Bronchial epithelial cell (primary cell): ENCODE results near the gene FAM184B. TPM values are rescaled to one million over a fixed set of nuclear protein-coding genes. Genes with fewer than 3 reads are reported as not detected.

Experiments used
- DNase-seq: peaks from one replicate; pipeline ENCODE4 v3.0.0-alpha.2; 2010; ENCODE audit warnings: low read depth
- FAIRE-seq: peaks from 2 replicates; lab custom pipeline; 2011; peaks lifted over from hg19 to GRCh38; lab: Jason Lieb, UNC
- H3K27me3 ChIP-seq: 2 replicates; pipeline ENCODE4 v1.5.1; 2011; ENCODE audit warnings: low read length; ENCODE audit not compliant: control insufficient read depth, insufficient read depth
- H3K36me3 ChIP-seq: 2 replicates; pipeline ENCODE4 v1.5.1; 2011; ENCODE audit warnings: low read length; ENCODE audit not compliant: control insufficient read depth, insufficient read depth
- H3K4me3 ChIP-seq: 2 replicates; pipeline ENCODE4 v1.5.1; 2011; ENCODE audit warnings: mild to moderate bottlenecking, low read depth, low read length, control low read depth
- total RNA-seq: library from RNA; depleted of rRNA; stranded (reverse); fragments of >200 nt; gene quantifications from 2 replicates; pipeline ENCODE4 v1.2.1, GENCODE V29; 2014
- TF ChIP-seq, protein P1 (sequence below): IDR thresholded peaks from 2 replicates; pipeline ENCODE4 v1.5.1; 2011; ENCODE audit warnings: mild to moderate bottlenecking, moderate library complexity, low read length, control low read depth, inconsistent platforms; ENCODE audit not compliant: insufficient read depth, severe bottlenecking

Gene FAM184B
- total RNA-seq, 1 donor from 2014 or later = not detected

DNA sequence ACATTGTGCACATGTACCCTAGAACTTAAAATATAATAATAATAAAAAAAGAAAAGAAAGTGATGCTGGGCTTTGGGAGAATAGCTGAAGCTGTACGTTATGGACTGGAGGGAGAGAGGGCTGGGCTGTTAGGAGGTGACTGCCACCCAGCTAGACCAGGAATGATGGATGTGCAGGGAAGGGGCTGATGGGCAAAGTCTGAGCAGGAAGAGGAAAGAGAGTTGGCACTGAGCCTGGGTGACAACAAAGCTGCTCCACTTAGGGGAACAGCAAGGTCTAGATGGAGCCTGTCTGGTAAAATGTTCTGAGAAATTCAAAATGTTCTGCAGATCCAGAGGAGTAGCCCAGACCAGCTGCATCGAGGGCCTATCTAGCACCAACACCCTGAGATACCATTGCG lies 134.7 kb downstream of the FAM184B start:
- H3K4me3 ChIP-seq = no peak overlapping the region
- no peaks in the 10 kb centered on the region for H3K27me3 ChIP-seq
- no peak for FAIRE-seq
- no peak for DNase-seq
- TF ChIP-seq, protein P1, sequence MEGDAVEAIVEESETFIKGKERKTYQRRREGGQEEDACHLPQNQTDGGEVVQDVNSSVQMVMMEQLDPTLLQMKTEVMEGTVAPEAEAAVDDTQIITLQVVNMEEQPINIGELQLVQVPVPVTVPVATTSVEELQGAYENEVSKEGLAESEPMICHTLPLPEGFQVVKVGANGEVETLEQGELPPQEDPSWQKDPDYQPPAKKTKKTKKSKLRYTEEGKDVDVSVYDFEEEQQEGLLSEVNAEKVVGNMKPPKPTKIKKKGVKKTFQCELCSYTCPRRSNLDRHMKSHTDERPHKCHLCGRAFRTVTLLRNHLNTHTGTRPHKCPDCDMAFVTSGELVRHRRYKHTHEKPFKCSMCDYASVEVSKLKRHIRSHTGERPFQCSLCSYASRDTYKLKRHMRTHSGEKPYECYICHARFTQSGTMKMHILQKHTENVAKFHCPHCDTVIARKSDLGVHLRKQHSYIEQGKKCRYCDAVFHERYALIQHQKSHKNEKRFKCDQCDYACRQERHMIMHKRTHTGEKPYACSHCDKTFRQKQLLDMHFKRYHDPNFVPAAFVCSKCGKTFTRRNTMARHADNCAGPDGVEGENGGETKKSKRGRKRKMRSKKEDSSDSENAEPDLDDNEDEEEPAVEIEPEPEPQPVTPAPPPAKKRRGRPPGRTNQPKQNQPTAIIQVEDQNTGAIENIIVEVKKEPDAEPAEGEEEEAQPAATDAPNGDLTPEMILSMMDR = no peak
- no peaks in the 10 kb centered on the region for H3K36me3 ChIP-seq

DNA sequence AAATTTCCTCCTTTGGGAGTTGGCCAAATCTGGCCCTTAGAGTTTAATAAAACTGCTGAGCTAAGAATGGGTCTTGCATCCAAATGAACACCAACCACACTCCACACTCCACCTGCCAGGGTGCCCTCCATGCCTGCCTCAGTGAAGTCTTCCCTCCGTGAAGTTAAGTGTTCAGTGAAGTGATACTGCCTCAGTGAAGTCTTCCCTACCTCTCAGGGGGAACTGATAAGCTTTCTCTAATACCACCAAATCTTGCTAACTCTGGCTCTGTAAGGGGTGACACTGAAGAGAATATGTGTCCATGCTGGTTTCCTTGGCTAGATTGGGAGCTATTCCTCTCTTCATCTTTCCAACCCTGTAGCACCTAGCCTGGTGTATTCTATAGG lies 139.0 kb downstream of the FAM184B start:
- peaks cover 5% of the 10 kb centered on the region for H3K36me3 ChIP-seq
- no peak for DNase-seq
- no peak for FAIRE-seq
- no peak overlapping the region for H3K4me3 ChIP-seq
- TF ChIP-seq, protein P1 = no peak
- H3K27me3 ChIP-seq = no peaks in the 10 kb centered on the region

DNA sequence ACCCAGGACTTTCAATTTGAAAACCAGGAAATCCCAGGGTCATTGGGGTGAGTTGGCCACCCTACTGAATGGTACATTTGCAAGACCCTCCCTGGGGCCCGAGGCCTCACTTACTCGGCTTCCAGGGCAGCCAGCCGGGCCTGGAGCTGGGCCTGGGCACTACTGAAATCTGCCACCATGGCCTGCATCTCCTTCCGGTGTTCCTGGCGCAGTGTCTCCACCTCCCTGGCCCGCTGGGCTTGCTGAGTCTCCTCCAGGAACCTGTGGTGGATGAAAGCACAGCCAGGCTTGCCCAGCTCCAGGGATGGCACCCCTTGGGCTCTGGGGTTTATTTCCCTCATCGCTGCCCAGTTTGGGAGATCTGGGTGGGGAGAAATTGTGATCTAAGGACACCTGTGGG lies 142.3 kb downstream of the FAM184B start:
- Histone ChIP-seq H3K27me3 (no peaks in the 10 kb centered on the region), H3K36me3 (peaks cover 6% of the 10 kb centered on the region), H3K4me3 (no peak overlapping the region)
- TF ChIP-seq, protein P1 = no peak
- no peak for DNase-seq
- FAIRE-seq = no peak

DNA sequence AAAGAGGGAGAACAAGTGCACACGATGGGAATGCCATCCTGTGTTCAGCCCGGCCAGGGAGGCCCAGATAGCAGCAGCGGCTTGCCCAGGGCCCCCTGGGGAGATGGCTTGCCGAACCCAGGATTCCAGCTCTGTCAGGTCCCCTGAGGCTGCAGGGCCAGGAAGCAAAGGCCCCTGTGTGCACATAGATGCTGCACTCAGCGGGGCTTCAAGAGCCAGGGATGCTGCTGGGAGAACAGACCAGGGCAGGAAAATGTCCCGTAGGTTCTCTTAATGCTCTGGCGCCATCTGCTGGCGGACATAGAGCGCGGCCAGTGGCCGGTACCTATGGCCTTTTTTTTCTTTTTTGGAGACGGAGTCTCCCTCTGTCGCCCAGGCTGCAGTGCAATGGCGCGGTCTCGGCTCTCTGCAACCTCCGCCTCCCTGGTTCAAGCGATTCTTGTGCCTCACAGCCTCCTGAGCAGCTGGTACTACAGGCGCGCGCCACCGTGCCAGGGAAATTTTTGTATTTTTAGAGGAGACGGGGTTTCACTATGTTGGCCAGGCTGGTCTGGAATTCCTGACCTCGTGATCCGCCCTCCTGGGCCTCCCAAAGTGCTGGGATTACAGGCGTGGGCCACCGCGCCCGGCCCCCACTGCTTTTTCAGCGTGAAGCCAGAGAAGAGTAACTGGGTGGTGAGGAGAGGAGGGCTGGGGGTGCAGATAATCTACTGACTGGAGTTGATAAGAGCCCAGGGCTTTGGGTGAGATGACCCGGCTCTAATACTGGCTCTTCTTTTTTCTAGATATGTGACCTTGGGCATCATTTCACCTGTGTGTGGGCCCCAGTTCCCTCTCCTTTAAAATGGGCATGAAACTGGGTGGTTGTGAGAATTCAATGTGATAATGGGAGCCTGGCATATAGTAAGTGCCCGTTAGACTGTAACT lies 144.5 kb downstream of the FAM184B start:
- no peaks in the 10 kb centered on the region for H3K27me3 ChIP-seq
- H3K4me3 ChIP-seq = no peak overlapping the region
- TF ChIP-seq, protein P1 = peak; percentile 90
- peaks cover 8% of the 10 kb centered on the region for H3K36me3 ChIP-seq
- DNase-seq (peak; percentile 43), FAIRE-seq (no peak)

DNA sequence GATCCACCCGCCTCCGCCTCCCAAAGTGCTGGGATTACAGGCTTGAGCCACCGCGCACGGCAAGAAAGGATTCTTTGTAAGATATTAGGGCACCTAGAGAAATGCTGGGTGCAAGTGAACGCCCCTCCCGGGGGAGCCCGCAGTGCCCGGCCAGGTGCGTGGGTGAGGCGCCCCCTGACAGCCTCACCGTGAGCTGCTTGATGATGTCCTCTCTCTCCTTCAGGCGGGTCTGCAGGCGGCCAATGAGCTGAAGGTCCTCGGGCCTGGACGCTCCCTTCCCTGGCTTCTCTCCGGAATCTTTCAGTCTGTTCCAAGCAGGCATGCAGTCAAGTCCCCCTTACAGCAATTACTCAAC lies 145.1 kb downstream of the FAM184B start:
- DNase-seq (no peak), FAIRE-seq (no peak)
- Histone ChIP-seq H3K36me3 (peaks cover 8% of the 10 kb centered on the region), H3K27me3 (no peaks in the 10 kb centered on the region), H3K4me3 (no peak overlapping the region)
- TF ChIP-seq, protein P1 = no peak
